ENCODE data around the gene AXIN1. TPM values are rescaled to one million over a fixed set of nuclear protein-coding genes. Genes with fewer than 3 reads are reported as not detected.

The AXIN1 gene
- total and polyA plus RNA-seq, 2 of the 8 experiments (the other 6 are each of a cell fraction or from before 2014, with no cell fraction given): 12.5 to 41.9 TPM

DNA sequence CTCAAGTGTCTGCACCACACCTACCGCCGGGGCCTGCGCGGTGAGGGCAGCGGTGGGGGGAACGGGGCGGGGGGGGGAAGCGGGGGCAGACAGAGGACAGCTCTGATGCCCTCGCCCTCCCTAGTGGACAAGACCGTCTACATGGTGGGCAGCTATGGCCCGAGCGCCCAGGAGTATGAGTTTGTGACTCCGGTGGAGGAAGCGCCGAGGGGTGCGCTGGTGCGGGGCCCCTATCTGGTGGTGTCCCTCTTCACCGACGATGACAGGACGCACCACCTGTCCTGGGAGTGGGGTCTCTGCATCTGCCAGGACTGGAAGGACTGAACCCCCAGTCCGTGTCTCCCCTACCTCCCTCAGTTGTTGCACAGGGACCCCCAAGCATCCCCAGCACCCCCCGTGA, 70.0 kb downstream of the AXIN1 start (continued):
- TF ChIP-seq NRF1 (IDR thresholded peaks at IDR 0.05; ENCODE audit: low read depth, low read length) (no peak), SIN3A (conservative IDR thresholded peaks at IDR 0.05 in 1 of 2, IDR thresholded peaks at IDR 0.05 in 1 of 2; ENCODE audit: low read depth in 1 of 2, low read length in 2 of 2) (no peak)
